Mucosa of stomach (tissue), 1 donor: ENCODE results near the gene PTPN5.
"Not testable (repeated sequence)": the region's sequence is repeated elsewhere in the genome, so short reads cannot be mapped to it uniquely, and the experiment has no call there.

ENCODE experiments used
- H3K27me3 ChIP-seq: one replicate; pipeline ENCODE4 v1.7.0; 2013; ENCODE audit warnings: mild to moderate bottlenecking, low read length; ENCODE audit not compliant: control insufficient read depth, insufficient read depth
- H3K36me3 ChIP-seq: one replicate; pipeline ENCODE4 v1.7.0; 2013; ENCODE audit warnings: low read length; ENCODE audit not compliant: control insufficient read depth, insufficient read depth
- H3K4me1 ChIP-seq: one replicate; pipeline ENCODE4 v1.7.0; 2013; ENCODE audit warnings: mild to moderate bottlenecking, low read length; ENCODE audit not compliant: control insufficient read depth, insufficient read depth
- H3K4me3 ChIP-seq: one replicate; pipeline ENCODE4 v1.7.0; 2013; ENCODE audit warnings: low read length
- H3K9ac ChIP-seq: one replicate; pipeline ENCODE4 v1.7.0; 2013; ENCODE audit warnings: mild to moderate bottlenecking, low read length, moderate library complexity
- H3K9me3 ChIP-seq: one replicate; pipeline ENCODE4 v1.7.0; 2013; ENCODE audit warnings: mild to moderate bottlenecking, low read length, moderate library complexity; ENCODE audit not compliant: control insufficient read depth
- donor health status: Pancreatic carcinoma.

PTPN5 gene

GRCh38 chr11:18682466-18682865, 109.1 kb downstream of the PTPN5 start:
- Histone ChIP-seq H3K4me1 (no peaks in the 10 kb centered on the region), H3K9me3 (no peaks in the 10 kb centered on the region), H3K27me3 (no peaks in the 10 kb centered on the region), H3K36me3 (no peaks in the 10 kb centered on the region), H3K4me3 (no peak overlapping the region), H3K9ac (no peak overlapping the region)

GRCh38 chr11:18681949-18682348, 109.6 kb downstream of the PTPN5 start:
- H3K9ac ChIP-seq, H3K27me3 ChIP-seq, H3K36me3 ChIP-seq, H3K4me1 ChIP-seq, H3K4me3 ChIP-seq, H3K9me3 ChIP-seq: not testable (repeated sequence)
